Naive thymus-derived CD4-positive, alpha-beta T cell (primary cell): ENCODE data around the gene GPA33. TPM values are rescaled to one million over a fixed set of nuclear protein-coding genes. Genes with fewer than 3 reads are reported as not detected.

Experiments
- ATAC-seq: fragments of 150-1000 bp; cut with Tn5 transposase; 2 replicates; pipeline ENCODE4 v1.10.0; 2021; ENCODE audit warnings: mild to moderate bottlenecking, moderate library complexity
- CTCF ChIA-PET: fragments of 350-600 bp; sonication (Branson Sonifier 250); formaldehyde crosslinking; loops from one replicate; lab custom pipeline; 2021; ENCODE audit warnings: antibody characterized with exemption; lab: Charles Lee
- POLR2A ChIA-PET: fragments of 350-600 bp; sonication (Branson Sonifier 250); formaldehyde crosslinking; loops from one replicate; lab custom pipeline; 2021; ENCODE audit warnings: antibody characterized with exemption, inconsistent platforms; lab: Charles Lee
- DNase-seq, 9 donors: peaks; one replicate each; pipeline versions ENCODE4 v3.0.0 to v3.0.0-alpha.2; 2020 to 2022; ENCODE audit warnings: mixed read lengths in 1 of 9
- H3K27ac ChIP-seq: one replicate; pipeline ENCODE4 v1.7.0; 2013; ENCODE audit warnings: mild to moderate bottlenecking, low read depth, low read length, moderate library complexity
- H3K27me3 ChIP-seq, 2 donors: one replicate each; pipeline ENCODE4 v1.7.0; 2013; ENCODE audit warnings: low read length in 2 of 2, mild to moderate bottlenecking in 2 of 2, moderate library complexity in 2 of 2; ENCODE audit not compliant: control insufficient read depth in 2 of 2, insufficient read depth in 2 of 2
- H3K36me3 ChIP-seq, 3 experiments: 1 replicate in 2 of 3; 2 replicates in 1 of 3; pipeline ENCODE4 v1.7.0; 2013; ENCODE audit warnings: low read length in 3 of 3, mild to moderate bottlenecking in 3 of 3, moderate library complexity in 1 of 3; ENCODE audit not compliant: insufficient read depth in 3 of 3, control insufficient read depth in 2 of 3
- H3K4me1 ChIP-seq, 2 donors: one replicate each; pipeline ENCODE4 v1.7.0; 2013; ENCODE audit warnings: low read length in 2 of 2, mild to moderate bottlenecking in 2 of 2, moderate library complexity in 1 of 2; ENCODE audit not compliant: control insufficient read depth in 2 of 2, insufficient read depth in 2 of 2
- H3K4me3 ChIP-seq: 2 replicates; pipeline ENCODE4 v1.7.0; 2013; ENCODE audit warnings: mild to moderate bottlenecking, low read length
- H3K9me3 ChIP-seq, 3 experiments: 1 replicate in 2 of 3; 2 replicates in 1 of 3; pipeline ENCODE4 v1.7.0; 2013; ENCODE audit warnings: low read length in 3 of 3; ENCODE audit not compliant: control insufficient read depth in 2 of 3
- H3K27ac Mint-ChIP-seq, 9 donors: one replicate each; pipeline ENCODE4 v1.8.0; 2020 to 2022; ENCODE audit warnings: mixed read lengths in 9 of 9, mild to moderate bottlenecking in 8 of 9, moderate library complexity in 5 of 9, inconsistent platforms in 2 of 9
- H3K27me3 Mint-ChIP-seq, 5 donors: one replicate each; pipeline ENCODE4 v1.8.0; 2021 to 2022; ENCODE audit warnings: mixed read lengths in 5 of 5, mild to moderate bottlenecking in 1 of 5
- H3K36me3 Mint-ChIP-seq, 5 donors: one replicate each; pipeline ENCODE4 v1.8.0; 2020 to 2022; ENCODE audit warnings: mixed read lengths in 5 of 5, mild to moderate bottlenecking in 3 of 5, inconsistent platforms in 1 of 5
- H3K4me1 Mint-ChIP-seq, 7 donors: one replicate each; pipeline ENCODE4 v1.8.0; 2020 to 2022; ENCODE audit warnings: mixed read lengths in 7 of 7, mild to moderate bottlenecking in 3 of 7, inconsistent platforms in 1 of 7
- H3K4me3 Mint-ChIP-seq, 10 donors: one replicate each; pipeline ENCODE4 v1.8.0; 2020 to 2022; ENCODE audit warnings: mild to moderate bottlenecking in 10 of 10, mixed read lengths in 10 of 10, moderate library complexity in 6 of 10, inconsistent platforms in 2 of 10
- H3K9me3 Mint-ChIP-seq, 11 donors: one replicate each; pipeline ENCODE4 v1.8.0; 2020 to 2022; ENCODE audit warnings: mixed read lengths in 11 of 11, mild to moderate bottlenecking in 4 of 11, inconsistent platforms in 1 of 11, moderate library complexity in 1 of 11
- intact Hi-C, 2 donors: fragments of 100-400 bp; cut with micrococcal nuclease; formaldehyde crosslinking; loops; one replicate each; pipeline ENCODE4 v1.15.1; 2023
- polyA plus RNA-seq, 2 donors: library from polyadenylated mRNA; unstranded; fragments of 300-500 nt; fragmentation: Illumina TruSeq; gene quantifications; one replicate each; pipeline ENCODE4 v1.2.3, GENCODE V29; 2021
- total RNA-seq, 6 experiments: library from RNA in 5 of 6; stranded (reverse) in 5 of 6; gene quantifications; 1 replicate in 5 of 6; 2 replicates in 1 of 6; pipeline ENCODE4 v1.2.3 and lab custom pipeline; 2021 to 2026

The GPA33 gene
- total and polyA plus RNA-seq, 7 experiments from 2014 or later, result 5.4 to 63.4 (median 31.3) TPM

DNA sequence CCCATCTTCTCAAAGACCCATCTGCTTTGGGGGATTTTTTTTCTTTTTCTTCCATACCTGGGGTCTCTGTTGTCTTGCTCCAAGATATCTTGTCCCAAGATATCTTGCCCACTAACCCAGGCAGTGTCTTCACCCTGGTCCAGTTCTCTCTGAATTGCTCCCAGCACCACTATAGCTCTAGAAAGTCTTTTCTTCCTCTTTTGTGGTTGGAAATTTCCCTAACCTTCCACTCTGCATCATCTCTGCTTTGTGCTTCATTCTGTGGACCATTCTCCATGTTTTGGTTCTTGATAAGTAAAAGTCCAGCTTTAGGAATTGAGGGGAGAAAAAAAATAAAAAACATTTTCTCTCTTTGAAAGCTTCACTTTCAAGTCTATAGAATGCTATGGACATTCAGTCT, 24.5 kb upstream of the GPA33 start:
- peaks cover 3 to 18% (median 7%) of the 10 kb centered on the region in 11 donors for H3K9me3 Mint-ChIP-seq
- H3K27me3 ChIP-seq, result no peaks in the 10 kb centered on the region
- peaks cover 0 to 7% (median 7%) of the 10 kb centered on the region in 3 experiments for H3K9me3 ChIP-seq
- POLR2A ChIA-PET, result interaction anchor here (1.3 kb wide), 1 partner anchor 24 kb away, joined by 3 read pairs; no protein-coding TSS in a partner anchor
- intact Hi-C loops, result no loop called here
- H3K4me3 Mint-ChIP-seq, result no peak overlapping the region
- H3K4me1 Mint-ChIP-seq, result peaks cover 16 to 36% (median 26%) of the 10 kb centered on the region in 7 donors
- H3K4me1 ChIP-seq, result peaks cover 0 to 10% of the 10 kb centered on the region in 2 donors
- DNase-seq (no peak), ATAC-seq (peak; percentile 47)
- H3K4me3 ChIP-seq, result no peak overlapping the region
- H3K36me3 ChIP-seq, result no peaks in the 10 kb centered on the region
- peak overlapping the region in 4 of 9 donors; percentile 1 to 53 (median 26) for H3K27ac Mint-ChIP-seq
- H3K27ac ChIP-seq, result no peak overlapping the region
- H3K27me3 Mint-ChIP-seq, result peaks cover 0 to 16% (median 0%) of the 10 kb centered on the region in 5 donors
- CTCF ChIA-PET, result interaction anchor here (0.9 to 1.9 kb wide), 3 partner anchors 24 to 105 kb away, joined by 3 to 5 read pairs (median 3); partner anchors contain the start of gene GPA33
- H3K36me3 Mint-ChIP-seq, result peaks cover 0 to 11% (median 4%) of the 10 kb centered on the region in 5 donors

- POLR2A ChIA-PET, result interaction anchor here (0.7 to 1.5 kb wide), 2 partner anchors 21 to 822 kb away, joined by 5 read pairs; partner anchors contain the start of gene GPA33
- H3K4me1 Mint-ChIP-seq, result peaks cover 29 to 57% (median 46%) of the 10 kb centered on the region in 7 donors
- DNase-seq (no peak), ATAC-seq (no peak)
- peak overlapping the region in 1 of 10 donors; percentile 19 for H3K4me3 Mint-ChIP-seq
- Histone ChIP-seq H3K4me3 (no peak overlapping the region), H3K9me3 (peaks cover 0 to 8% (median 7%) of the 10 kb centered on the region in 3 experiments), H3K4me1 (peaks cover 0 to 24% of the 10 kb centered on the region in 2 donors), H3K27ac (no peak overlapping the region), H3K27me3 (no peaks in the 10 kb centered on the region), H3K36me3 (no peaks in the 10 kb centered on the region)
- H3K27ac Mint-ChIP-seq, result peak overlapping the region in 5 of 9 donors; percentile 4 to 88 (median 27)
- intact Hi-C loops, result no loop called here
- peaks cover 5 to 27% (median 7%) of the 10 kb centered on the region in 11 donors for H3K9me3 Mint-ChIP-seq
- peaks cover 0 to 23% (median 4%) of the 10 kb centered on the region in 5 donors for H3K36me3 Mint-ChIP-seq
- H3K27me3 Mint-ChIP-seq, result peaks cover 0 to 16% (median 0%) of the 10 kb centered on the region in 5 donors
- CTCF ChIA-PET, result interaction anchor here (0.5 to 1.3 kb wide), 3 partner anchors 13 to 46 kb away, joined by 3 to 7 read pairs (median 3); partner anchors contain the start of gene GPA33
These were observed 21.9 kb upstream of the GPA33 start for GRCh38 chr1:167111868-167112709.

GRCh38 chr1:167110586-167110985, 20.4 kb upstream of the GPA33 start:
- DNase-seq (peak in 7 of 9 donors; percentile 37 to 81 (median 73)), ATAC-seq (peak; percentile 75)
- POLR2A ChIA-PET, result interaction anchor here (1.3 to 3.2 kb wide), 3 partner anchors 8 to 110 kb away, joined by 4 to 29 read pairs (median 4); partner anchors contain the start of genes GPA33 and POU2F1
- Histone ChIP-seq H3K27me3 (no peaks in the 10 kb centered on the region), H3K27ac (no peak overlapping the region), H3K36me3 (no peaks in the 10 kb centered on the region), H3K4me1 (peaks cover 0 to 24% of the 10 kb centered on the region in 2 donors), H3K4me3 (no peak overlapping the region), H3K9me3 (peaks cover 0 to 8% (median 7%) of the 10 kb centered on the region in 3 experiments)
- Mint-ChIP-seq H3K27me3 (peaks cover 0 to 15% (median 0%) of the 10 kb centered on the region in 5 donors), H3K4me3 (peak overlapping the region in 8 of 10 donors; percentile 49 to 74 (median 64)), H3K36me3 (peaks cover 0 to 28% (median 4%) of the 10 kb centered on the region in 5 donors), H3K27ac (peak overlapping the region; percentile 57 to 93 (median 88)), H3K4me1 (peaks cover 31 to 62% (median 48%) of the 10 kb centered on the region in 7 donors), H3K9me3 (peaks cover 5 to 27% (median 7%) of the 10 kb centered on the region in 11 donors)
- intact Hi-C loops, result no loop called here
- CTCF ChIA-PET, result interaction anchor here (0.8 to 2.6 kb wide), 4 partner anchors 10 to 21 kb away, joined by 3 to 8 read pairs (median 4); partner anchors contain the start of gene GPA33

DNA sequence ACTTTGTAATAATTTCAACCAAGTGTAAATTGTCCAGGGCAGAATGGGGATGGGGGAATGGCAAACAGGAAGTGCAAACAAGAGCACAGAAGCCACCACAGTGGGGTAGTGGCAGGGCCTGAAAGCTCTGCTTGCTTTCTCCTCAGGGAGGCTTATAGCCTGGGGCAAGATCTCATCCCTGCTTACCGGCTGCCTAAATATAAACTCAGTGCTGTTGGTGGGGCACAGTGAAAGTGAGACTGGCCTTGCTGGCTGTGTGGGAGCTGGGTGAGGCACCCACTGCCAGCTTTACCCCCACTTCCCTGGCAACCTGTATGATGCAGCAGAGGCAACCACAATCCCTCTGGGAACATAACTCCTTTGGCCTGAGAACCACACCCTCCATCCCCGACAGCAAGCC, 18.9 kb upstream of the GPA33 start:
- Mint-ChIP-seq H3K4me3 (peak overlapping the region in 8 of 10 donors; percentile 13 to 70 (median 62)), H3K36me3 (peaks cover 0 to 28% (median 4%) of the 10 kb centered on the region in 5 donors), H3K27me3 (peaks cover 0 to 6% (median 0%) of the 10 kb centered on the region in 5 donors), H3K9me3 (peaks cover 5 to 27% (median 7%) of the 10 kb centered on the region in 11 donors), H3K27ac (peak overlapping the region in 8 of 9 donors; percentile 73 to 93 (median 88)), H3K4me1 (peaks cover 43 to 71% (median 61%) of the 10 kb centered on the region in 7 donors)
- H3K36me3 ChIP-seq, result no peaks in the 10 kb centered on the region
- H3K27me3 ChIP-seq, result no peaks in the 10 kb centered on the region
- no peak overlapping the region for H3K4me3 ChIP-seq
- ATAC-seq (no peak), DNase-seq (no peak)
- peaks cover 5 to 31% of the 10 kb centered on the region in 2 donors for H3K4me1 ChIP-seq
- peaks cover 0 to 8% (median 7%) of the 10 kb centered on the region in 3 experiments for H3K9me3 ChIP-seq
- intact Hi-C loops, result loop anchor here in 1 of 2 donors (2.0 kb wide), 1 partner anchor 14 kb away; the partner anchor contains the start of gene STYXL2
- CTCF ChIA-PET, result interaction anchor here (0.7 to 2.6 kb wide), 7 partner anchors 11 to 199 kb away, joined by 3 to 12 read pairs (median 3); no protein-coding TSS in a partner anchor
- H3K27ac ChIP-seq, result no peak overlapping the region
- POLR2A ChIA-PET, result interaction anchor here (0.8 to 3.2 kb wide), 3 partner anchors 12 to 409 kb away, joined by 3 to 29 read pairs (median 7); partner anchors contain the start of genes CD247 and GPA33

DNA sequence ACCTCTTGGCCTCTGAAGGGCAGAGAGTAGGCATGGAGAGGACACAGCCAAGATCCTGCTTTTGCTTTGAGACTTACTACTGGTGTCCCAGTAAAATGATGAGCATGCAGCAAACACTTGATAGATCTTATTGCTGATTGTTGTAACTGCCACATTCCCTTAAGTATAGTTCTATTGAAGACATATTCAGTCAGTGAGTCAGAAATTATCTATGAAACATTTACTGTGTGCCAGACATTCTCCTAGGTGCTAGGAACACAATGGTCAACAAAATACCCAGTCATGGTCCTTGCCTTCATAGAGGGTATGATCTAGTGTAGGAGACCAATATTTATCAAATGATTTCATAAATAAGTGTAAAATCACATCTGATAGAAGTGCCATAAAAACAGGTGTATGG, 17.3 kb upstream of the GPA33 start:
- H3K27ac Mint-ChIP-seq, result peak overlapping the region in 7 of 9 donors; percentile 22 to 88 (median 62)
- no peak for ATAC-seq
- peaks cover 48 to 76% (median 73%) of the 10 kb centered on the region in 7 donors for H3K4me1 Mint-ChIP-seq
- peaks cover 0 to 28% (median 4%) of the 10 kb centered on the region in 5 donors for H3K36me3 Mint-ChIP-seq
- Histone ChIP-seq H3K27me3 (no peaks in the 10 kb centered on the region), H3K27ac (no peak overlapping the region), H3K9me3 (peaks cover 0 to 8% (median 7%) of the 10 kb centered on the region in 3 experiments), H3K4me1 (peaks cover 5 to 32% of the 10 kb centered on the region in 2 donors), H3K4me3 (no peak overlapping the region), H3K36me3 (no peaks in the 10 kb centered on the region)
- intact Hi-C loops, result no loop called here
- peak overlapping the region in 2 of 10 donors; percentile 4 to 12 for H3K4me3 Mint-ChIP-seq
- H3K27me3 Mint-ChIP-seq, result peaks cover 0 to 3% (median 0%) of the 10 kb centered on the region in 5 donors
- ChIA-PET POLR2A (interaction anchor here (0.7 to 0.8 kb wide), 2 partner anchors 15 to 393 kb away, joined by 3 read pairs; no protein-coding TSS in a partner anchor), CTCF (no interaction called here)
- no peak for DNase-seq
- peaks cover 5 to 27% (median 7%) of the 10 kb centered on the region in 11 donors for H3K9me3 Mint-ChIP-seq

DNA sequence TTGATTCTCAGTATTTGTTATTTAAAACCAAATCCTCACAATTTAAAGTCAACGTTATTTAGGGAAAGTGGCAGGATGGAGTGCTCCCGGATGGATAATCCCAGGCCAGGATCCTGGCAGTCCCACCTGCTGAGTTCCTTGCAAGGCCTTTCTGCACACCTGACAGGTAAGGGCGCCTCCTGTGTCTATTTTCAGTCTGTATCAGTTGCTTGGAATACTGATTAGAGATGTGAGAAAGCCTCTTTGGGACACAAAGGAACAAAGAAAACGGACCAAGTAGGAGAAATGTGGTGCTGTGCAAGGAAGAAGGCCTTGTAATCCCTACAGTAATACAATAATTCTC, 15.9 kb upstream of the GPA33 start:
- Mint-ChIP-seq H3K4me3 (no peak overlapping the region), H3K27ac (peak overlapping the region in 2 of 9 donors; percentile 57 to 62), H3K36me3 (peaks cover 0 to 27% (median 4%) of the 10 kb centered on the region in 5 donors), H3K27me3 (peaks cover 0 to 2% (median 0%) of the 10 kb centered on the region in 5 donors), H3K4me1 (peaks cover 46 to 66% (median 62%) of the 10 kb centered on the region in 7 donors), H3K9me3 (peaks cover 3 to 23% (median 7%) of the 10 kb centered on the region in 11 donors)
- DNase-seq (no peak), ATAC-seq (no peak)
- H3K4me1 ChIP-seq, result peaks cover 5 to 32% of the 10 kb centered on the region in 2 donors
- ChIA-PET POLR2A (no interaction called here), CTCF (interaction anchor here (1.5 to 2.3 kb wide), 2 partner anchors 8 to 47 kb away, joined by 6 to 7 read pairs; no protein-coding TSS in a partner anchor)
- intact Hi-C loops, result no loop called here
- no peak overlapping the region for H3K27ac ChIP-seq
- H3K9me3 ChIP-seq, result peaks cover 0 to 8% (median 7%) of the 10 kb centered on the region in 3 experiments
- no peaks in the 10 kb centered on the region for H3K27me3 ChIP-seq
- H3K36me3 ChIP-seq, result no peaks in the 10 kb centered on the region
- no peak overlapping the region for H3K4me3 ChIP-seq
